HG03439 (cell line): Measurements from ENCODE around the gene PTMS.

Experiments used
- ATAC-seq: cut with Tn5 transposase; IDR thresholded peaks from one replicate; pipeline ENCODE4 v1.9.1; 2021; ENCODE audit warnings: mild to moderate bottlenecking, moderate library complexity; ENCODE audit not compliant: unreplicated experiment

The PTMS gene

DNA sequence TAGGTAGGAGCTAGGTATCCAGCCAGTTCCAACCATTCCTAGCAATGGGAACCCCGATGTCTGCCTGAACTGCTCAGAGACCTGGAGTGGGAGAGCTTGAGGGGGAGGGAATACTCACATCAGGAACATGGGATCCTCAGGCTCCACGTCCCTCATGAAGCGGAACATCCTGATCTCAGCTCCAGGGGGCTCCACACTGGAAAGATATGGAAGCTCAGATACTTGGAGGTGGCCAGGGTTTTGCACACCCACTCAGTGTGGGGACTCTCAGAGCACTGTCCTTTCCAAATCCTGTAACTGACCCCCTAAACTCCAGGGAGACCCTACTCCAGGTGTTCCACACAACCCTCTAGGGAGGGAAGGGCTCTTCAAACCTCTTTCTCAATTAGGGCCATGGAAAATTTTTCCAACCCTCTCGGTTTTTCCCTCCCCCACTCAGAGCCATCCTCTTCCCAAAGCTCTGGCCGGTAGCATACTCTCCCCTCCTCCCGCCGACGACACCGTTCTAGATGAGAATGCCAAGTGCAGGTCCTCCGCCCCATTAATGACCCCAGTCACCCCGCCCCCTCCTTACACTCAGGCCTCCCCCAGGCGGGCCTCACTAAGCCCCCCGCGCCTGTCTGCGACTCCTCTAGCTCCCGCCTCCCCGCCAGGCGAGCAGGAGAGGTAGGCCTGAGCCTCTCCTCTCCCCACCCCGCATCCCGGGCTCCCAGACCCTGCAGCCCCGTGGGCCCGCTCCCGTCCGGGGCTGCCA lies 13.8 kb upstream of the PTMS start:
- ATAC-seq: no peak

- ATAC-seq: peak; percentile 93
Observed at GRCh38 chr12:6752921-6753771, 13.0 kb upstream of the PTMS start, which contains the start of gene MLF2. Gene MLF2, minus strand, starts transcription at chr12:6753141. Its CDS starts 807 bp downstream, at chr12:6752334.

DNA sequence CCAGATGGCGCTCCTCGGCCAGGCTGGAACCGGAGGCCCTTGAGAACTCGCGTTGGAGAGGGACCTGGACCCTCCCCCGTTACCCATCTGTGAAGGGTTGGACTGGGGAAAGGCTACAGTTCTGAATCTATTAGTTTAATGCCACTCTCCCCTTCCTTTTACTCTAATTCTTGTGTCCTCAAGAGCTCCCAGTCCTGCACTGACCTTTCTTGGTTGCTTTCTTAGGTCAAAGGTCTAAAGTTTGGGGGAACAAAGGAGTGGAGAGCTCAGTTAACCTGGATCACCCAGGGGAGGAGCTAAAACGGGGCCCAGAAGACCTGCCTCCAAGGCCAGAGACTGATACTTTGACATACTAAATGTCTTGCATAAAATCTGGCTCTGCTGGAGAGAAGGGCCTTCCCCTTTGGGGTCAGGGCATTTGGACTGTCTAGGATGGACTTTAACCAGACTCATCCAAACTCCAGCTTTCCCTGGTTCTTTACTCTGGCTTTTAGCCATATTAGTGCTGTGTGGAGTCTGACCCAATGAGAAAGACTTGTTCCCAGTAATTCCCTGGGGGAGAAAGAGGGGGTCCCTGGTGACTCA lies 12.3 kb upstream of the PTMS start:
- ATAC-seq: no peak

DNA sequence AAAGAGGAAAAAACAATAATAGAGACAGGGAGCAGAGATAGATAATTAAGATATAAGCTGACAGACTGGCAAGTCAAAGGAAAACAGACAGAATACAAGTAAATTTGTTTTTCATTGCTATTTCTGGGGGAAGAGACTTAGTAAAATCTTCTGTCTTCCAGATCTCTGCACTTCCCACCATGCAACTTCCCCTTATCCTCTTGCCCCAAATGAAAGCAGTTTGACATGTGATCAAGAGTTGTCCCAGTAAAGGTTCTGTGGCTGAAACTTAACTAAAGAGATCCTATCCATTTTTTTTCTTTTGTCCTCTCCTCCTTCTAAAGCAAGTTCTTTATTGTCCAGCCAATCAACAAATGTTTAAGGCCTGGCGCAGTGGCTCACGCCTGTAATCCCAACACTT lies 11.8 kb upstream of the PTMS start:
- no peak for ATAC-seq

DNA sequence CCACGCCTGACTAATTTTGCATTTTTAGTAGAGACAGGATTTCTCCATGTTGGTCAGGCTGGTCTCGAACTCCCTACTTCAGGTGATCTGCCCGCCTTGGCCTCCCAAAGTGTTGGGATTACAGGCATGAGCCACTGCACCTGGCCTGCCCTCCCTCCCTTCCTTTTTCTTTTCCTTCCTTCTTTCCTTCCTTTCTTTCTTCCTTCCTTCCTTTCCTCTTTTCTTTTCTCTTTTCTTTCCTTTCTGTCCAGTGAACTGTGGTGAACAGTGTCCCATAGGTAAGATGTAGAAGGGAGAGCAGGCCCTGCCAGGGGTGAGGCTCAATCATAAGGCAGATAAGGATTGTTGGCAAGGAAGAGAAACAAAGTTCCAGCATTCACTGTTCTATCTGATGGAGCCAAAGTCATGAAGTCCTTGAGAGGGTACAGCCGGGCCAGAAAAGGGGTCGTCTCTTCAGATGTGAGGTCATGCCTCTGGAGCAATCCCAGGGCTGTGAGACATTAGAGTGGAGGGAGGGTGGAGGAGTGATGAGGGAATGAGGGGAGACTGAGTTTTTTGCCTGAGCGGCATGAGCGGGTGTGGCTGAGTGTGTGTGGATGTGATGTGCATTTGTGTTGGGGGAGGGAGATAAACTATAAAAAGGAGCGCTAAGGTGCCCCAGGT lies 9.0 kb upstream of the PTMS start:
- no peak for ATAC-seq

- no peak for ATAC-seq
Observed at GRCh38 chr12:6758506-6759095, 7.6 kb upstream of the PTMS start.

- ATAC-seq: no peak
Observed at GRCh38 chr12:6759741-6760140, 6.4 kb upstream of the PTMS start.

DNA sequence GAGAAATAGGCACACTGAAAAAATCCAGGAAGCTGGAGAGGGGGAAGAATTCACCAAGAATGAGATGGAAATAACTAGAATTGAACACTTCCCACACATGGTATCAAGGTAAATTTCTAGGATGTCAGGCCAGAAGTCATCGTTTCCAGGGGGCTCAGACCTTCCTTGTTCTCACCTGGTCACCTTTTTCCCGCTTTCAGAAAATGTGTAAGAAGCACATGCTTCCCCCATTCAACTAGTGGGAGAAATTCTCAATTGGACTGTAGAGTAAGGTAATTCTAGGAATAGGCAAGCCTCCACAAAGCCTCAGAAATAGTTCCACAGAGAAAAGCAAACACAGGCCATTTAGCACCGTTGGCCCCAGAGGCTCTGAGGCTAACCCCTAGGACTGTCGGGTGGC lies 2.8 kb upstream of the PTMS start:
- ATAC-seq: no peak

DNA sequence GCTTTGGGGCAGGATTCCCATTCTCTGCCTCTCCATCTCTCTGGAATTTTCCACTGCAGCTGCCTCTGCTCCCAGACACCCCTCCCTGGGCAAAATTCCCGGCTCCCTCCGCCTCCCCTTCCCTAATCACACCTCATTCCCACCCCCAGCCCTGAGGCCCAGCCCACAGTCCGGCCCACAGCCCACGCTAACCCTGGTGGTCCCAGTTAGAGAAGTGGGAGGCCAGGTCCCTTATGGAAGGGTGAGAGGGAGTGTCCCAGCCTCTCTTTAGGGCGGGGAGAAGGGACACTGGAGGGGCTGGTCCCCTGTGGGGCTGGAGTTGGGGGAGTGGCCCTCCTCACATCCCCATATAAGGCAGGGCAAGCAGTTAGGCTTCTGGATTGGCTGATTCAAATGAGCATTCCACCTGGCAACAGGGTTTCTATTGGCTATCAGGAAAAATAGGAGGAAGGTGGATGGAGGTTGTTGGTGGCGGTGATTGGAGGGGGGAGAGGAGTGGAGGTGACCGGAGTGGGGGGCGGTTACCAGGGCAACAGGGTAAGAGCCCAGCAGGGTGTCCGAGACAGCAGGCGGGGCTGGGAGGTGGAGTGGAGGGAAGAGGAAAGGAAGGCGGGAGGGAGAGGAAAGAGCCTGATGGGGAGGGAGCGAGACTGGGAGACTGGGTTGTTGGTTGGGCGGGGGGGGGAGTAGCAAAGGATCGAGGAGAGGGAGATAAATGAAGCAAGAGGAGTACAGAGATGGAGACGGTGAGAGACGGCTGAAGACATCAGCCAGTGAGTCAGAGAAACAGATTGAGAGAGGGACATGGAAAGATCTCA lies 1.9 kb upstream of the PTMS start:
- peak; percentile 60 for ATAC-seq

DNA sequence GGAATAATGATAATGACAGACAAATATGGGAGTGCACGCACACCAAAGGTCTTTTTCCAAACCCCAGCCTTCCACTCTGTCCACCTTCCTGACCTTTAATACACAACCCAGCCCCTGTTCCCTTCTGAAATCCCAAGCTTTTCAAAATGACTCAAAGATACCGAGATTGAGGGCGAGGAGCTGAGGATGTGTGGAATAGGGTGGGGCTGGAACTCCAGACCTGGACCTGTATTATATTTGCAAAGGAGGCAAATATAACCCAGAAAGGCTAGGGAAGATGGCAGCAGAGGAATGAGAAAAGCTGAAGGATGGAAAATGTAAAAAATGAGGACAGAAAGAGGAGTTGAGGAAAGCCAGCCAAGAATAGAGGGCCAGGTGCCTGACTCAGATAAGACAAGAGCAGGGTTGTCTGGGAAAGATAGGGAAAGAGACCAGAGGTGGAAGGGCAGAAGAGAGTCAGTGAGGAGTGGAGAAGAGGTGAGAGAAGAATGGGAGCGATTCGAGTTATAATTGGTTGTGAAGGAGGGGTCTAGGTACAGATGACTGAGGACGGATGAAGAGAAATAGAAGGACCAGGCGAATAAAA lies 1.0 kb upstream of the PTMS start:
- ATAC-seq: no peak

DNA sequence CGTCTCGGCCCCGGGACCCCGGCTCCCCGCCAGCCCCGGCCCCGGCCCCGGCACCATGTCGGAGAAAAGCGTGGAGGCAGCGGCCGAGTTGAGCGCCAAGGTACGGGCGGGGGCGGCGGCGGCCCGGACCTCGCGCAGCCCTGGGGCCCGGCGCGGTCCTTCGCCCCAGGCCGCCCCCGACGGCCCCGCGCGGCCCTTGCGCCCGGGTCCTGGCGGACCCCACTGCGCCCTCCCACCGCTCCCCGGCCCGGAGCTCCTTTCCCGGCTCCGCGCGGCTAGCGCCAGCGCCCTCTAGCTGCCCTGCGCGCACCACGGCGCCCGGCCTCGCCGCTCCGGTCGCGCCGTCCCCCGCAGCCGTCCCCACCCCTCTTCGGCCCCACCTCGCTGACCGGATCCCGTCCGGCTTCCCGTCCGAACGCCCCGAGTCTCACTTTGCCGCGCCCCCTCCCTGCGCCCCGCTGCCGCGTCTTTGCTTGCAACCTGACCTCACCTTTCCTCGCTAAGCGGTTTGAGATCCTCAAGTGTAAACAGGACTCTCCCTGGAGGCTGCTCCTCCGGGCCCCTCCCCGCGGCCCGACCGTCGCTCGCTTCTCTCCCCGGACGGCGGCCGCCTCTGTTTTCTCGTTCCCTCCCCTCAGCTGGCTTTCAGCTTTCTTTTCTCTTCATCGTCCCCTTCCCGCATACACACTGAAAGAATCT lies 637 bp downstream of the PTMS start:
- ATAC-seq: peak; percentile 57

DNA sequence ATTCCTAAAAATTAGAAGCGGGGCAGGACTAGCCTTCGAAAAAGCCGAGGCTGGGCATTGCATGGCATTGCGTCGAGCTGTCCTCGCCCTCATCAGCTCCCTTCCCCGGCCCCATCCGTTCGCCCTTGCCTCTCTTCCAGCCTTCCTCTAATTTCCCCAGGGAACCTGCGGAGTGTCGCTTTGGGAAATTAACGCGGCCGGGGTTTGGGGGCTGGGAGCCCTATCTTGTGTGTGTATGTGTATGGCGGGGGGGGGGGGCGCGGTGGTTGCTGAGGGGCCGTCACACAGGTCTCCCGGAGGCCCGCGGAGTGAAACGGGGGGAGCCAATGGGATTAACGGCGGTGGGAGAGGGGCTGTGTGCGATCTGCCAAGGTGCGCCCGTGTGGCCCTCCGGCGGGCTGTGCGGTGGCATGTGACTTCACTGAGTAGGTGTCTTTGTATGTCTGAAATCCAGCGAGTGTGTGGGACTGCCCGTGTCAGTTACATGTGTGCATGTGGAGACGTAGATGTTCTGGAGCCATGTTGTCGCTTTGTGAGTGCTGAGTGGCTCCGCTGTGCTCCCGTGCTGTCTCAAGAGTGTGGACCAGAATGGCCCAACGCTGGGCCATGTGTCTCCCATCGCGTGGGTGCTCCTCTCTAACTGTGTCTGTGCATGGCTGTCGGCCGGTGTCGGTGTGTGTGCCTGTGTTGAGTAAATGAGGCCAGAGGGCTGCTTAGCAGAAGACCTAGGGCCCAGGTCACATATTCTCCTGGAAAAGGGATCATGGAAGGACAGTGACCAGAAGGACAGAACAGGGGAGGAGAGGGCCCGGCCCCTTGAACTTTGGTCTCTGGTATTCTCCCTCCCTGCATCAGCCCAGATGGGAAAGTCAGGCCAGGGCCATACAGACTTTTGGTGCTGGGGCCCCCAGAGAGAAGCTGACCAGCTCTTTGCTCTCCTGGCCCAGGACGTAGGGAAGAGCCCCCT lies 1.5 kb downstream of the PTMS start:
- ATAC-seq: no peak

GRCh38 chr12:6768437-6768914 lies 2.3 kb downstream of the PTMS start:
- ATAC-seq: no peak

DNA sequence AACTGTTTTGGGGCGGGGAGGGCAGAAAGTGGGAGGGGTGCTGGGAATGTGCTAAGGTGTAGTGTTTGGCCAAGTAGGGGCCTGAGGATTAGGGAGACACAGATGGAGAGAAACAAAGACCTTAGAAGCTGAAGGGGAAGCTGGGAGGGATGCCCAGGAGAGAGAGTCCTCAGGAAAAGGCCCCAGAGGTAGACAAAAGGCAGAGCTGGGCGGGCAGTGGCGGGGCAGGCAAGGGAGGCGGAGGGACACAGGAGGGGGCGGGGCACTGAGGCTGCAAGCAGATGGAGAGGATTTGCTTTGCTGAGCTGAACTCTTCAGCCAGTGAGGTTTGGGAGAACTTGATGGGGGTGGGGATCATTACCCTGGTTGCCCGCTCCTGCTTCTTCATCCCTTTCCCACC lies 2.8 kb downstream of the PTMS start:
- no peak for ATAC-seq

- ATAC-seq: no peak
Observed at GRCh38 chr12:6769666-6770065, 3.5 kb downstream of the PTMS start.

- ATAC-seq: no peak
Observed at GRCh38 chr12:6770094-6770493, 3.9 kb downstream of the PTMS start.

DNA sequence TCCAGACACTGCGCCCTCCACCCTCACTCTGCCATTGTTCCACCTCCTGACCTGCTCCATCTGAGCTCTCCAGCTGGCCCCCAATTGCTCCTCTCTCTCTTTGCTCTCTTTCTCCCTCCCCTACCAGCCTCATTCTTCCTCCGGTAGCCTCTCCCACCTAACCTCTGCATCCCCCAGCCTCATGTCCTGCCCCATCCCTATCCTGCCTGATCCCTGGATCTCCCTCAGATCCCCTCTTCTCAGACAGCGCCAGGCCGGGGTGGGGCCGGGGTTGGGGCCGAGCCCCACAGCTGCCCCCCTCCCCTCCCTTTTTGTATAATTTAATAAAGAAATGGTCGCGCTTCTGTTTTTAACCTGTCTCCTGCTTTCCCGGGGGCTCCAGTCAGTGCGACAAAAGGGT lies 4.4 kb downstream of the PTMS start:
- ATAC-seq: no peak

DNA sequence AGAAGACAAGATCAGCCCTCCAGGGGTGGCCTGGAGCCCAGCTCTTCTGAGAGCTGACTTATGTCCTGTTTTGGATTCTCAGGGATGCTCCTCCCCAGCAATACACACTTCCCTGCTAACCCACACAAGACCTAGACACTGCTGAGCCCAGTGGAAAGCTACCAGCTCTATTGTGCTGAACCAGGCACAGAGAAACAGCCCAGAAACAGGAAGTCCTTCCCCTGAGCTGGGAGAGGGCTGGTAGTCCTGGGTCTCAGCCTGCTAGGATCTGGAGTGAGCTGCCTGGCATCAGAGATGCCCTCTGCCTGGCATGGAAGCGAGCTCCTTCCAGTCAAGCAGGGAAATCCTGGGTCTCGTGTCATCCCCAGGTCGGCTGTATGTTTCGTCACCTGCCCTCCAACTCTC lies 4.9 kb downstream of the PTMS start:
- ATAC-seq: no peak
